Measurements from ENCODE around the gene CSTF3.
"Not testable (repeated sequence)": the region's sequence is repeated elsewhere in the genome, so short reads cannot be mapped to it uniquely, and the experiment has no call there.

Gene CSTF3

GRCh38 chr11:33160136-33160535 is 1.1 kb downstream of the CSTF3 start:
- no peak for DNase-seq

- not testable (repeated sequence) for DNase-seq
Observed at GRCh38 chr11:33159378-33159867, 1.9 kb downstream of the CSTF3 start.

GRCh38 chr11:33158596-33159275 is 2.5 kb downstream of the CSTF3 start:
- no peak for DNase-seq

- DNase-seq, result no peak
Observed at GRCh38 chr11:33157103-33158027, 3.9 kb downstream of the CSTF3 start.

GRCh38 chr11:33151399-33151798 is 9.9 kb downstream of the CSTF3 start:
- DNase-seq, result no peak

- no peak for DNase-seq
Observed at GRCh38 chr11:33147559-33147958, 13.7 kb downstream of the CSTF3 start.

- DNase-seq, result no peak
Observed at GRCh38 chr11:33135768-33136443, 25.4 kb downstream of the CSTF3 start.

GRCh38 chr11:33135216-33135615 is 26.1 kb downstream of the CSTF3 start:
- DNase-seq, result no peak

GRCh38 chr11:33134276-33134675 is 27.0 kb downstream of the CSTF3 start:
- no peak for DNase-seq

GRCh38 chr11:33133761-33134160 is 27.5 kb downstream of the CSTF3 start:
- DNase-seq, result no peak

GRCh38 chr11:33132510-33132909 is 28.8 kb downstream of the CSTF3 start:
- DNase-seq, result no peak

GRCh38 chr11:33128739-33129138 is 32.5 kb downstream of the CSTF3 start:
- no peak for DNase-seq

GRCh38 chr11:33125611-33126010 is 35.7 kb downstream of the CSTF3 start:
- no peak for DNase-seq

- no peak for DNase-seq
Observed at GRCh38 chr11:33125025-33125424, 36.3 kb downstream of the CSTF3 start.

- DNase-seq, result not testable (repeated sequence)
Observed at GRCh38 chr11:33122696-33123095, 38.6 kb downstream of the CSTF3 start.

- no peak for DNase-seq
Observed at GRCh38 chr11:33116535-33116934, 44.7 kb downstream of the CSTF3 start.

GRCh38 chr11:33110083-33110482 is 51.2 kb downstream of the CSTF3 start:
- DNase-seq, result no peak

- no peak for DNase-seq
Observed at GRCh38 chr11:33109294-33109895, 51.9 kb downstream of the CSTF3 start.

GRCh38 chr11:33103836-33104235 is 57.4 kb downstream of the CSTF3 start:
- no peak for DNase-seq

GRCh38 chr11:33094157-33094556 is 67.1 kb downstream of the CSTF3 start:
- no peak for DNase-seq

GRCh38 chr11:33089776-33090175 is 71.5 kb downstream of the CSTF3 start:
- DNase-seq, result no peak

- no peak for DNase-seq
Observed at GRCh38 chr11:33086017-33086416, 75.3 kb downstream of the CSTF3 start.

GRCh38 chr11:33083918-33084317 is 77.4 kb downstream of the CSTF3 start:
- no peak for DNase-seq
